ENCODE results near the gene MEGF6. TPM values are rescaled to one million over a fixed set of nuclear protein-coding genes. Genes with fewer than 3 reads are reported as not detected.

MEGF6 gene
- total RNA-seq, 1 donor from 2014 or later: 198 TPM

- H3K27ac Mint-ChIP-seq (ENCODE audit: unreplicated experiment): no peak overlapping the region
- TF ChIP-seq CTCF (IDR thresholded peaks at IDR 0.05; ENCODE audit: unreplicated experiment): peak; percentile 86
- no peak overlapping the region for H3K4me3 Mint-ChIP-seq (ENCODE audit: unreplicated experiment)
- H3K4me1 Mint-ChIP-seq (ENCODE audit: unreplicated experiment): peaks cover 7% of the 10 kb centered on the region
- peaks cover 6% of the 10 kb centered on the region for H3K9me3 Mint-ChIP-seq (ENCODE audit: unreplicated experiment)
- DNase-seq (ENCODE audit: low spot score): peak; percentile 52
- peaks cover 9% of the 10 kb centered on the region for H3K36me3 Mint-ChIP-seq (ENCODE audit: low read depth, unreplicated experiment)
- peaks cover 13% of the 10 kb centered on the region for H3K27me3 Mint-ChIP-seq (ENCODE audit: unreplicated experiment)
Observed at GRCh38 chr1:3564921-3565831, 46.1 kb downstream of the MEGF6 start.

GRCh38 chr1:3563610-3564009 is 47.7 kb downstream of the MEGF6 start:
- H3K36me3 Mint-ChIP-seq (ENCODE audit: low read depth, unreplicated experiment): peaks cover 18% of the 10 kb centered on the region
- TF ChIP-seq CTCF (IDR thresholded peaks at IDR 0.05; ENCODE audit: unreplicated experiment): no peak

GRCh38 chr1:3563125-3563524 is 48.2 kb downstream of the MEGF6 start:
- no peak overlapping the region for H3K27ac Mint-ChIP-seq (ENCODE audit: unreplicated experiment)
- peaks cover 8% of the 10 kb centered on the region for H3K4me1 Mint-ChIP-seq (ENCODE audit: unreplicated experiment)

More at GRCh38 chr1:3563610-3564009, 47.7 kb downstream of the MEGF6 start:
- Mint-ChIP-seq H3K4me1 (ENCODE audit: unreplicated experiment) (peaks cover 7% of the 10 kb centered on the region), H3K9me3 (ENCODE audit: unreplicated experiment) (peaks cover 6% of the 10 kb centered on the region), H3K27ac (ENCODE audit: unreplicated experiment) (no peak overlapping the region), H3K4me3 (ENCODE audit: unreplicated experiment) (peak overlapping the region; percentile 25), H3K27me3 (ENCODE audit: unreplicated experiment) (peaks cover 14% of the 10 kb centered on the region)
- DNase-seq (ENCODE audit: low spot score): no peak

GRCh38 chr1:3562712-3563111 is 48.6 kb downstream of the MEGF6 start:
- H3K36me3 Mint-ChIP-seq (ENCODE audit: low read depth, unreplicated experiment): peaks cover 25% of the 10 kb centered on the region
- H3K4me1 Mint-ChIP-seq (ENCODE audit: unreplicated experiment): peaks cover 11% of the 10 kb centered on the region
- peak overlapping the region; percentile 25 for H3K4me3 Mint-ChIP-seq (ENCODE audit: unreplicated experiment)
- no peak overlapping the region for H3K27ac Mint-ChIP-seq (ENCODE audit: unreplicated experiment)
- H3K9me3 Mint-ChIP-seq (ENCODE audit: unreplicated experiment): peaks cover 6% of the 10 kb centered on the region
- peaks cover 14% of the 10 kb centered on the region for H3K27me3 Mint-ChIP-seq (ENCODE audit: unreplicated experiment)
- TF ChIP-seq CTCF (IDR thresholded peaks at IDR 0.05; ENCODE audit: unreplicated experiment): no peak
- DNase-seq (ENCODE audit: low spot score): no peak

More at GRCh38 chr1:3563125-3563524, 48.2 kb downstream of the MEGF6 start:
- no peak for DNase-seq (ENCODE audit: low spot score)
- H3K27me3 Mint-ChIP-seq (ENCODE audit: unreplicated experiment): peaks cover 14% of the 10 kb centered on the region
- H3K4me3 Mint-ChIP-seq (ENCODE audit: unreplicated experiment): peak overlapping the region; percentile 25
- H3K9me3 Mint-ChIP-seq (ENCODE audit: unreplicated experiment): peaks cover 6% of the 10 kb centered on the region
- no peak for TF ChIP-seq CTCF (IDR thresholded peaks at IDR 0.05; ENCODE audit: unreplicated experiment)
- H3K36me3 Mint-ChIP-seq (ENCODE audit: low read depth, unreplicated experiment): peaks cover 22% of the 10 kb centered on the region

GRCh38 chr1:3561702-3562101 is 49.6 kb downstream of the MEGF6 start:
- TF ChIP-seq CTCF (IDR thresholded peaks at IDR 0.05; ENCODE audit: unreplicated experiment): no peak
- H3K4me1 Mint-ChIP-seq (ENCODE audit: unreplicated experiment): peaks cover 11% of the 10 kb centered on the region
- H3K36me3 Mint-ChIP-seq (ENCODE audit: low read depth, unreplicated experiment): peaks cover 28% of the 10 kb centered on the region
- H3K4me3 Mint-ChIP-seq (ENCODE audit: unreplicated experiment): peak overlapping the region; percentile 79
- peaks cover 11% of the 10 kb centered on the region for H3K27me3 Mint-ChIP-seq (ENCODE audit: unreplicated experiment)
- H3K27ac Mint-ChIP-seq (ENCODE audit: unreplicated experiment): peak overlapping the region; percentile 87
- H3K9me3 Mint-ChIP-seq (ENCODE audit: unreplicated experiment): peaks cover 6% of the 10 kb centered on the region
- no peak for DNase-seq (ENCODE audit: low spot score)

All from endothelial cell (in vitro differentiated cells).